Measurements from ENCODE around the gene FAM162B.
"Not testable (repeated sequence)": the region's sequence is repeated elsewhere in the genome, so short reads cannot be mapped to it uniquely, and the experiment has no call there.

The FAM162B gene

DNA sequence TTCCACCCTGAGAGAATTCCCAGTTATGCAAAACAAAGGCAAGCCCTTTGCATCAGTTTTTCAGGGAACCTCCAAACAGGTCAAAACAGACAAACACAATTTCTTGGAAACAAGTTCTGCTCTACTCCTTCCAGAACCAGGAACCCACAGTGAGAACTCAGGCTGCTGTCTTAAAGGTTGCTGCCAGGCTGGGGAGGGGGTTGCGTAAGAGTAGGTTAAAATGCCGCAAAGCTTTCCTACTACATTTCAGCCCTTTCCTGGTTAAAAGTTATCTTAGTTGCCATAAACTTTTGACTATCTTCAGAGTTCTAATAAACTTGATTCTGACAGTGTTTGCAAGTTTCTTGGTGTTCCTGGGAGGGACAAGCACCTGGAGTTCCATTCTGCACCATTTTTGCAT is 50.8 kb downstream of the FAM162B start:
- DNase-seq, result no peak

DNA sequence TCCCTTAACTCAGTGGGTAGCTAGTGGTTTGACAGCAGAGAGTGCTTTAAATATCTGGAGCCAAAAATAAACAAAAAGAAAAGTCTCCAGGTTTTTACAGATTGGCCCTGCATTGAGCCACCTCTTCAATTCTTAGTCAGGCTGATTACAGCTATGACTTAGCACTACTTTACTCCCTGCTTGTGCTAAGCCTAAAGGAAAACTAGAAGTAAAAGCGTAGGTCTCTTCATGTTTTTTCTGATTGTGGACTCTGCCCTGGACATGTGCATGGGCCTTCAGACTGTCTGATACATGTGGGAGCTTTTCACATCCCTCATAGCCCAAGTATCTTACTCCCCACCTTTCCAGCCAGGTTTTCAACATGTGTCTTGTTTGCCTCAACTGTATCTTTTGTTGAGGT is 51.2 kb downstream of the FAM162B start:
- no peak for DNase-seq

DNA sequence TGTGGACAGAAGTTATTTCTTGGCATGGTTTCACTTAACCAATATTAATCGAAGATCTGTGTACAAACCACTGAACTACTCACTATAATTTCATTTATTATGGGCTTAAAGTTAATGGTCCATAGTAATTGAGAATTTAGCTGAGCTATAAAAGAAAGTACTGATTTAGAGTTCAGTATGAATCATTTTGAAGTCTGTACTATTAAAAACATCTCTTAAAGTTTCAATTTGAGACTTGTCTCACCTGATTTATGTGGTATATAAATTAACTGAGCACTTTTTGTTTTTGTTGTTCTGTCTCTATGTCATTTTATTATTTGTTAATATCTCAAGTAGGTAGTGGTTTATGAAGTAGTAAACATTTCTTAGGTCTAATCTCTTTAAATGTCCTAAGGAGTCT is 59.6 kb downstream of the FAM162B start:
- DNase-seq, result no peak

DNA sequence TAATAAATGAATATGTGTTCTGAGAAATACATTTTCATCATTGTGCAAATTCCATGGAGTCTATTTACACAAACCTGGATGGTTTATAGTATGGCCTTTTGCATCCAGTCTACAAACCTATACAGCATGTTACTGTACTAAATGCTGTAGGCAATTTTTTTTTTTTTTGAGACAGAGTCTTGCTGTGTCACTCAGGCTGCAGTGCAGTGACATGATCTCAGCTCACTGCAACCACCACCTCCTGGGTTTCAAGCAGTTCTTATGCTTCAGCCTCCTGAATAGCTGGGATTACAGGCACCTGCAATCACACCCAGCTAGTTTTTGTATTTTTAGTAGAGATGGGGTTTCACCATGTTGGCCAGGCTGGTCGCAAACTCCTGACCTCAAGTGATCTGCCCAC is 61.6 kb downstream of the FAM162B start:
- not testable (repeated sequence) for DNase-seq

All from NCI-H2107 (cell line).